K562 (cell line): ENCODE measurements around the gene MRO. TPM values are rescaled to one million over a fixed set of nuclear protein-coding genes. Genes with fewer than 3 reads are reported as not detected.

ENCODE experiments used
- ATAC-seq: fragments of 200-7000 bp; cut with Tn5 transposase; 3 replicates; pipeline ENCODE4 v1.9.1; 2020; ENCODE audit warnings: moderate library complexity
- BruUV-seq: library from RNA; stranded (reverse); fragments of 400-500 nt; replicated peaks from 2 replicates; lab custom pipeline; 2021; lab: Mats Ljungman, UMichigan
- CTCF ChIA-PET: fragments of 300-600 bp; formaldehyde crosslinking; extraction: SDS; loops from one replicate; lab custom pipeline; 2021; ENCODE audit warnings: low intra/inter-chr PET ratio; lab: Yijun Ruan, JAX
- POLR2A ChIA-PET: fragments of 300-600, 350-650 bp; sonication (Branson Sonifier 250); formaldehyde crosslinking; extraction: SDS; loops from one replicate; lab custom pipeline; 2021; ENCODE audit warnings: antibody characterized with exemption, inconsistent platforms; lab: Yijun Ruan, JAX
- DNase-seq, 4 experiments: peaks; one replicate each; pipeline versions ENCODE4 v3.0.0 to v3.0.0-alpha.2; 2011 to 2018; ENCODE audit warnings: low spot score in 3 of 4, mixed read lengths in 3 of 4; ENCODE audit errors: extremely low read depth in 1 of 4
- FAIRE-seq: peaks from 2 replicates; lab custom pipeline; 2011; peaks lifted over from hg19 to GRCh38; lab: Jason Lieb, UNC
- H2AFZ ChIP-seq: 2 replicates; pipeline ENCODE4 v1.6.0; 2011; ENCODE audit warnings: low read depth, low read length, control low read depth, inconsistent platforms
- H3K27ac ChIP-seq: fragments of 200-600 bp; 3 replicates; pipeline ENCODE4 v1.8.0; 2011; ENCODE audit warnings: low read depth, mild to moderate bottlenecking, control low read depth, inconsistent platforms, low read length, moderate library complexity, mixed read lengths; ENCODE audit errors: extremely low read depth
- H3K27me3 ChIP-seq, 2 experiments: fragments of 300-600 bp in 1 of 2; 2 replicates in 1 of 2; 3 replicates in 1 of 2; pipeline versions ENCODE4 v1.6.0 to v1.8.0; 2011; ENCODE audit warnings: inconsistent platforms in 2 of 2, low read length in 2 of 2, mild to moderate bottlenecking in 1 of 2, mixed read lengths in 1 of 2, moderate library complexity in 1 of 2; ENCODE audit not compliant: control insufficient read depth in 2 of 2, insufficient read depth in 2 of 2
- H3K36me3 ChIP-seq: fragments of 300-600 bp; 3 replicates; pipeline ENCODE4 v1.8.0; 2011; ENCODE audit warnings: mild to moderate bottlenecking, low read length, inconsistent platforms; ENCODE audit not compliant: control insufficient read depth, insufficient read depth
- H3K4me1 ChIP-seq, 2 experiments: fragments of 200-600 bp in 1 of 2; replicated peaks in 1 of 2; 2 replicates in 1 of 2; 3 replicates in 1 of 2; pipeline versions ENCODE4 v1.5.1 to v1.8.0; 2011; ENCODE audit warnings: inconsistent platforms in 2 of 2, low read length in 2 of 2, mild to moderate bottlenecking in 1 of 2, mixed read lengths in 1 of 2, moderate library complexity in 1 of 2; ENCODE audit not compliant: control insufficient read depth in 2 of 2, insufficient read depth in 2 of 2
- H3K4me2 ChIP-seq: 2 replicates; pipeline ENCODE4 v1.6.1; 2011; ENCODE audit warnings: low read length, control low read depth, inconsistent platforms, mixed read lengths; ENCODE audit not compliant: insufficient read depth
- H3K4me3 ChIP-seq: fragments of 200-600 bp; sonication (generic), shearing (Covaris generic); 2 replicates; pipeline ENCODE4 v1.5.1; 2016; ENCODE audit warnings: control low read depth, inconsistent platforms
- H3K79me2 ChIP-seq: fragments of 200-600 bp; 3 replicates; pipeline ENCODE4 v1.8.0; 2011; ENCODE audit warnings: low read length, inconsistent platforms; ENCODE audit not compliant: control insufficient read depth, insufficient read depth
- H3K9ac ChIP-seq, 2 experiments: 2 replicates each; pipeline versions ENCODE4 v1.6.0 to v1.6.1; 2011; ENCODE audit warnings: low read depth in 2 of 2, low read length in 2 of 2, control low read depth in 1 of 2, inconsistent platforms in 1 of 2, mild to moderate bottlenecking in 1 of 2, mixed read lengths in 1 of 2; ENCODE audit not compliant: insufficient read depth in 1 of 2
- H3K9me1 ChIP-seq: one replicate; pipeline ENCODE4 v1.6.0; 2011; ENCODE audit warnings: inconsistent platforms, mild to moderate bottlenecking, low read length, moderate library complexity; ENCODE audit not compliant: control insufficient read depth, insufficient read depth
- H3K9me3 ChIP-seq: replicated peaks from 2 replicates; pipeline ENCODE4 v1.5.1; 2011; ENCODE audit warnings: low read depth, low read length, inconsistent platforms; ENCODE audit not compliant: control insufficient read depth, insufficient read depth
- H4K20me1 ChIP-seq: replicated peaks from 2 replicates; pipeline ENCODE4 v1.6.1; 2011; ENCODE audit warnings: low read length, inconsistent platforms, mixed read lengths; ENCODE audit not compliant: control insufficient read depth, insufficient read depth
- DIDO1 ChIP-seq: fragments of 450-650 bp; IDR thresholded peaks from 2 replicates; pipeline ENCODE4 v1.6.1; 2016; ENCODE audit warnings: low read depth, missing biosample characterization, missing genetic modification characterization
- MYNN ChIP-seq, 2 experiments: sonication (generic); formaldehyde crosslinking in 1 of 2; IDR thresholded peaks; 2 replicates each; pipeline versions ENCODE4 v1.5.0 to v1.6.1; 2016 to 2020; ENCODE audit warnings: antibody characterized with exemption in 1 of 2, missing genetic modification reagents in 1 of 2
- NCOA4 ChIP-seq: fragments of 450-650 bp; IDR thresholded peaks from 2 replicates; pipeline ENCODE4 v1.6.1; 2018; ENCODE audit warnings: mild to moderate bottlenecking; ENCODE audit not compliant: partially characterized antibody
- NELFE ChIP-seq: IDR thresholded peaks from 2 replicates; pipeline ENCODE4 v1.6.1; 2011; ENCODE audit warnings: mild to moderate bottlenecking; ENCODE audit not compliant: insufficient read depth, insufficient read length
- PYGO2 ChIP-seq: fragments of 450-650 bp; IDR thresholded peaks from 2 replicates; pipeline ENCODE4 v1.6.1; 2016; ENCODE audit warnings: mild to moderate bottlenecking, missing genetic modification characterization, moderate library complexity, missing compliant biosample characterization
- U2AF1 ChIP-seq: fragments of 200-400 bp; formaldehyde crosslinking; optimal IDR thresholded peaks from 2 replicates; pipeline ENCODE3; 2017; ENCODE audit warnings: mild to moderate bottlenecking, low read depth, low read length, moderate library complexity
- ZFP1 ChIP-seq: fragments of 450-650 bp; formaldehyde crosslinking; IDR thresholded peaks from 2 replicates; pipeline ENCODE4 v1.4.0; 2020; ENCODE audit warnings: mild to moderate bottlenecking, mixed read lengths
- ZNF354B ChIP-seq: fragments of 250-450 bp; sonication (Bioruptor Pico); IDR thresholded peaks from 2 replicates; pipeline ENCODE4 v1.4.0; 2020
- ZNF436 ChIP-seq: fragments of 250-450, 450-650 bp; sonication (Bioruptor Pico); formaldehyde crosslinking; IDR thresholded peaks from 2 replicates; pipeline ENCODE4 v1.7.0; 2020; ENCODE audit warnings: mild to moderate bottlenecking
- WGBS: fragments of 100-300 bp; shearing (Covaris generic); methylation state at CpG from one replicate; pipeline ENCODE4 v1.1.6; 2016; ENCODE audit warnings: low coverage, mixed read lengths; ENCODE audit not compliant: insufficient coverage; ENCODE audit errors: missing lambda C conversion rate; 5-methylcytosine and 5-hydroxymethylcytosine counted together
- in situ Hi-C: fragments of 300-500 bp; cut with MboI; formaldehyde crosslinking; loops from 4 replicates; pipeline ENCODE4 v1.15.0; 2018; ENCODE audit warnings: inconsistent platforms, mixed read lengths
- intact Hi-C: fragments of 100-400 bp; cut with micrococcal nuclease; formaldehyde crosslinking; loops from 2 replicates; pipeline ENCODE4 v1.14.2; 2022
- polyA plus RNA-seq, 8 experiments: library from polyadenylated mRNA; depleted of rRNA in 4 of 8; stranded (reverse) in 5 of 8; unstranded in 3 of 8; fragments of >200 nt; fragmentation: Nextera tagmentation in 2 of 8; fragmentation: Illumina TruSeq in 1 of 8; extraction: Ambion mirVana in 2 of 8; extraction: Trizol in 1 of 8; gene quantifications; 2 replicates each; pipeline versions ENCODE4 v1.2.1 to v1.2.3, GENCODE V29; 2011 to 2014; ENCODE audit warnings: inconsistent platforms in 1 of 8, missing spikeins in 1 of 8
- total RNA-seq, 7 experiments: library from RNA; depleted of rRNA in 6 of 7; stranded (reverse); fragments of >200 nt in 6 of 7; fragmentation: Illumina TruSeq in 2 of 7; extraction: Trizol in 2 of 7; gene quantifications; 2 replicates each; pipeline versions ENCODE4 v1.2.1 to v1.2.3, GENCODE V29; 2011 to 2021; ENCODE audit warnings: low replicate concordance in 1 of 7
- TF ChIP-seq, protein P1 (sequence below): sonication (generic); formaldehyde crosslinking; IDR thresholded peaks from 2 replicates; pipeline ENCODE4 v1.8.0; 2022; ENCODE audit warnings: mild to moderate bottlenecking, missing genetic modification reagents
- TF ChIP-seq, protein P2 (sequence below): fragments of 250-450 bp; sonication (Bioruptor Pico); IDR thresholded peaks from 2 replicates; pipeline ENCODE4 v1.8.0; 2022; ENCODE audit warnings: inconsistent platforms, mild to moderate bottlenecking, moderate library complexity, borderline replicate concordance
- TF ChIP-seq, protein P3 (sequence below): fragments of 250-450 bp; sonication (Bioruptor Pico); IDR thresholded peaks from 2 replicates; pipeline ENCODE4 v1.4.0; 2020
- TF ChIP-seq, protein P4 (sequence below): fragments of 450-650 bp; formaldehyde crosslinking; IDR thresholded peaks from 2 replicates; pipeline ENCODE4 v1.4.0; 2022; ENCODE audit warnings: mild to moderate bottlenecking, moderate library complexity

MRO gene
- total and polyA plus RNA-seq, 9 of the 15 experiments (the other 6 are each of a cell fraction or from before 2014, with no cell fraction given) = 0.06 TPM; not detected in 8

DNA sequence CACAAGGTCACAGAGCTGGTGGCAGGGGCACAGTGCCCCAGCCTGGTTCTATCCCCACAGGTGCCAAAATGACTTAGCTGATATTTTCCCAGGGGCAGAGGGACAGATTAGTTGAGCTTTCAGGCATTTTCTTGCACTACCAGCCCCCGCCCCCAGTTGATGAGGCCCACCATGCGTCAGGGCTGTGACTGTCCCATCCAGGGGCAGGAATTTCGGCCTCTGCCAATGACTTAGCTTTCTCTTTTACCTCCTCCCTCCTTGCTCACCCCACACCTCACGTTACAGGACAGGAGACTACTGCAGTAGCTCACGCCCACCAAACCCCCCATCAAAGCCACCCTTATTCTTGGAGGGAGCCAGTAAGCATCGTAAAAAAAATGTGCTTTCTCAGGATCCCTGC lies 31.5 kb downstream of the MRO start:
- Histone ChIP-seq H3K9ac (no peak overlapping the region), H3K9me1 (no peaks in the 10 kb centered on the region), H2AFZ (no peak overlapping the region), H3K4me1 (no peaks in the 10 kb centered on the region), H3K79me2 (no peaks in the 10 kb centered on the region), H3K4me2 (no peak overlapping the region), H3K27ac (no peak overlapping the region), H3K27me3 (peaks cover 0 to 4% of the 10 kb centered on the region in 2 experiments; a peak in 2 of 5 replicates), H4K20me1 (no peaks in the 10 kb centered on the region), H3K4me3 (no peak overlapping the region), H3K9me3 (no peaks in the 10 kb centered on the region), H3K36me3 (no peaks in the 10 kb centered on the region)
- no peak for FAIRE-seq
- TF ChIP-seq, protein P1, sequence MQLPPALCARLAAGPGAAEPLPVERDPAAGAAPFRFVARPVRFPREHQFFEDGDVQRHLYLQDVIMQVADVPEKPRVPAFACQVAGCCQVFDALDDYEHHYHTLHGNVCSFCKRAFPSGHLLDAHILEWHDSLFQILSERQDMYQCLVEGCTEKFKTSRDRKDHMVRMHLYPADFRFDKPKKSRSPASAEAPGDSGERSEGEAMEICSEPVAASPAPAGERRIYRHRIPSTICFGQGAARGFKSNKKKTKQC (CRISPR knock-in tag) = no peak
- TF ChIP-seq NELFE (no peak), DIDO1 (no peak), U2AF1 (no peak), ZNF354B (no peak), ZFP1 (CRISPR knock-in tag) (no peak), PYGO2 (tag) (no peak), NCOA4 (no peak), ZNF436 (no peak), MYNN (IDR thresholded peaks at IDR 0.05) (no peak), MYNN (CRISPR knock-in tag; IDR thresholded peaks at IDR 0.05) (no peak)
- TF ChIP-seq, protein P2, sequence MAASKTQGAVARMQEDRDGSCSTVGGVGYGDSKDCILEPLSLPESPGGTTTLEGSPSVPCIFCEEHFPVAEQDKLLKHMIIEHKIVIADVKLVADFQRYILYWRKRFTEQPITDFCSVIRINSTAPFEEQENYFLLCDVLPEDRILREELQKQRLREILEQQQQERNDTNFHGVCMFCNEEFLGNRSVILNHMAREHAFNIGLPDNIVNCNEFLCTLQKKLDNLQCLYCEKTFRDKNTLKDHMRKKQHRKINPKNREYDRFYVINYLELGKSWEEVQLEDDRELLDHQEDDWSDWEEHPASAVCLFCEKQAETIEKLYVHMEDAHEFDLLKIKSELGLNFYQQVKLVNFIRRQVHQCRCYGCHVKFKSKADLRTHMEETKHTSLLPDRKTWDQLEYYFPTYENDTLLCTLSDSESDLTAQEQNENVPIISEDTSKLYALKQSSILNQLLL (CRISPR knock-in tag) = no peak
- TF ChIP-seq, protein P3, sequence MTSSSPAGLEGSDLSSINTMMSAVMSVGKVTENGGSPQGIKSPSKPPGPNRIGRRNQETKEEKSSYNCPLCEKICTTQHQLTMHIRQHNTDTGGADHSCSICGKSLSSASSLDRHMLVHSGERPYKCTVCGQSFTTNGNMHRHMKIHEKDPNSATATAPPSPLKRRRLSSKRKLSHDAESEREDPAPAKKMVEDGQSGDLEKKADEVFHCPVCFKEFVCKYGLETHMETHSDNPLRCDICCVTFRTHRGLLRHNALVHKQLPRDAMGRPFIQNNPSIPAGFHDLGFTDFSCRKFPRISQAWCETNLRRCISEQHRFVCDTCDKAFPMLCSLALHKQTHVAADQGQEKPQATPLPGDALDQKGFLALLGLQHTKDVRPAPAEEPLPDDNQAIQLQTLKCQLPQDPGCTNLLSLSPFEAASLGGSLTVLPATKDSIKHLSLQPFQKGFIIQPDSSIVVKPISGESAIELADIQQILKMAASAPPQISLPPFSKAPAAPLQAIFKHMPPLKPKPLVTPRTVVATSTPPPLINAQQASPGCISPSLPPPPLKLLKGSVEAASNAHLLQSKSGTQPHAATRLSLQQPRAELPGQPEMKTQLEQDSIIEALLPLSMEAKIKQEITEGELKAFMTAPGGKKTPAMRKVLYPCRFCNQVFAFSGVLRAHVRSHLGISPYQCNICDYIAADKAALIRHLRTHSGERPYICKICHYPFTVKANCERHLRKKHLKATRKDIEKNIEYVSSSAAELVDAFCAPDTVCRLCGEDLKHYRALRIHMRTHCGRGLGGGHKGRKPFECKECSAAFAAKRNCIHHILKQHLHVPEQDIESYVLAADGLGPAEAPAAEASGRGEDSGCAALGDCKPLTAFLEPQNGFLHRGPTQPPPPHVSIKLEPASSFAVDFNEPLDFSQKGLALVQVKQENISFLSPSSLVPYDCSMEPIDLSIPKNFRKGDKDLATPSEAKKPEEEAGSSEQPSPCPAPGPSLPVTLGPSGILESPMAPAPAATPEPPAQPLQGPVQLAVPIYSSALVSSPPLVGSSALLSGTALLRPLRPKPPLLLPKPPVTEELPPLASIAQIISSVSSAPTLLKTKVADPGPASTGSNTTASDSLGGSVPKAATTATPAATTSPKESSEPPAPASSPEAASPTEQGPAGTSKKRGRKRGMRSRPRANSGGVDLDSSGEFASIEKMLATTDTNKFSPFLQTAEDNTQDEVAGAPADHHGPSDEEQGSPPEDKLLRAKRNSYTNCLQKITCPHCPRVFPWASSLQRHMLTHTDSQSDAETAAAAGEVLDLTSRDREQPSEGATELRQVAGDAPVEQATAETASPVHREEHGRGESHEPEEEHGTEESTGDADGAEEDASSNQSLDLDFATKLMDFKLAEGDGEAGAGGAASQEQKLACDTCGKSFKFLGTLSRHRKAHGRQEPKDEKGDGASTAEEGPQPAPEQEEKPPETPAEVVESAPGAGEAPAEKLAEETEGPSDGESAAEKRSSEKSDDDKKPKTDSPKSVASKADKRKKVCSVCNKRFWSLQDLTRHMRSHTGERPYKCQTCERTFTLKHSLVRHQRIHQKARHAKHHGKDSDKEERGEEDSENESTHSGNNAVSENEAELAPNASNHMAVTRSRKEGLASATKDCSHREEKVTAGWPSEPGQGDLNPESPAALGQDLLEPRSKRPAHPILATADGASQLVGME (CRISPR knock-in tag) = no peak
- TF ChIP-seq, protein P4, sequence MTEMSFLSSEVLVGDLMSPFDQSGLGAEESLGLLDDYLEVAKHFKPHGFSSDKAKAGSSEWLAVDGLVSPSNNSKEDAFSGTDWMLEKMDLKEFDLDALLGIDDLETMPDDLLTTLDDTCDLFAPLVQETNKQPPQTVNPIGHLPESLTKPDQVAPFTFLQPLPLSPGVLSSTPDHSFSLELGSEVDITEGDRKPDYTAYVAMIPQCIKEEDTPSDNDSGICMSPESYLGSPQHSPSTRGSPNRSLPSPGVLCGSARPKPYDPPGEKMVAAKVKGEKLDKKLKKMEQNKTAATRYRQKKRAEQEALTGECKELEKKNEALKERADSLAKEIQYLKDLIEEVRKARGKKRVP (CRISPR knock-in tag) = no peak
- WGBS = 0% methylated on average over 4 of the region's 6 CpGs
- BruUV-seq = no TSS peak
- ChIA-PET CTCF (no interaction called here), POLR2A (no interaction called here)
- DNase-seq = no peak
- in situ Hi-C loops = no loop called here
- intact Hi-C loops = no loop called here
- no peak for ATAC-seq
